Measurements from ENCODE around the gene DDX54.

DNA sequence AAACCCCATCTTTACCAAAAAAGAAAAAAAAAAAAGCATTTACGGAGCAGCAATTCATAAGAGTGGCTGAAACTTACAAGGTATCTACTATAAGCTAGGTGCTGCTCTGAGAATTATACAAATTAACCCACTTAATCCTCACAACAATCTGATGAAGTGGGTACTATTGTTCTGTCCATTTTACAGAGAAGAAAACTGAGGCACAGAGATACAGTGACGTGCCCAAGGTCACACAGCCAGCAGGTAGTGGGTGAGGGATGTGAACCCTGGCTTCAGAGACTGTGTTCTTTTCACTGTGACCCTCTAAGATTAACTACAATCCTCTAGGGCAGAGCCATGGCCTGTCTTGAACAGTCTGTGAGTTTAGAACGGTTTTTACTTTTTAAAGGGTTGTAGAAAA lies 3.3 kb downstream of the DDX54 start:
- TF ChIP-seq EZH2 (IDR thresholded peaks at IDR 0.05; ENCODE audit: insufficient read depth, low read length): no peak
- TF ChIP-seq, protein P1, sequence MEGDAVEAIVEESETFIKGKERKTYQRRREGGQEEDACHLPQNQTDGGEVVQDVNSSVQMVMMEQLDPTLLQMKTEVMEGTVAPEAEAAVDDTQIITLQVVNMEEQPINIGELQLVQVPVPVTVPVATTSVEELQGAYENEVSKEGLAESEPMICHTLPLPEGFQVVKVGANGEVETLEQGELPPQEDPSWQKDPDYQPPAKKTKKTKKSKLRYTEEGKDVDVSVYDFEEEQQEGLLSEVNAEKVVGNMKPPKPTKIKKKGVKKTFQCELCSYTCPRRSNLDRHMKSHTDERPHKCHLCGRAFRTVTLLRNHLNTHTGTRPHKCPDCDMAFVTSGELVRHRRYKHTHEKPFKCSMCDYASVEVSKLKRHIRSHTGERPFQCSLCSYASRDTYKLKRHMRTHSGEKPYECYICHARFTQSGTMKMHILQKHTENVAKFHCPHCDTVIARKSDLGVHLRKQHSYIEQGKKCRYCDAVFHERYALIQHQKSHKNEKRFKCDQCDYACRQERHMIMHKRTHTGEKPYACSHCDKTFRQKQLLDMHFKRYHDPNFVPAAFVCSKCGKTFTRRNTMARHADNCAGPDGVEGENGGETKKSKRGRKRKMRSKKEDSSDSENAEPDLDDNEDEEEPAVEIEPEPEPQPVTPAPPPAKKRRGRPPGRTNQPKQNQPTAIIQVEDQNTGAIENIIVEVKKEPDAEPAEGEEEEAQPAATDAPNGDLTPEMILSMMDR (IDR thresholded peaks at IDR 0.05; ENCODE audit: insufficient read depth, low read depth, low read length): no peak

All from astrocyte (in vitro differentiated cells and primary cell).